GM06990 (cell line): Measurements from ENCODE around the gene PILRB.

ENCODE experiments used
- DNase-seq: peaks from one replicate; pipeline ENCODE4 v3.0.0-alpha.2; 2011; ENCODE audit not compliant: insufficient read length; ENCODE audit errors: extremely low read depth
- H3K27me3 ChIP-seq: replicated peaks from 2 replicates; pipeline ENCODE4 v1.6.0; 2011; ENCODE audit warnings: low read length; ENCODE audit not compliant: control insufficient read depth, insufficient read depth
- H3K36me3 ChIP-seq: 2 replicates; pipeline ENCODE4 v1.5.1; 2011; ENCODE audit warnings: low read length; ENCODE audit not compliant: control insufficient read depth, insufficient read depth
- H3K4me3 ChIP-seq: replicated peaks from 2 replicates; pipeline ENCODE4 v1.5.1; 2011; ENCODE audit warnings: low read depth, mild to moderate bottlenecking, control low read depth, low read length
- TF ChIP-seq, protein P1 (sequence below): IDR thresholded peaks from 2 replicates; pipeline ENCODE4 v1.5.1; 2011; ENCODE audit warnings: low read length, control low read depth, mild to moderate bottlenecking, inconsistent platforms; ENCODE audit not compliant: insufficient read depth, poor library complexity, severe bottlenecking

PILRB gene

DNA sequence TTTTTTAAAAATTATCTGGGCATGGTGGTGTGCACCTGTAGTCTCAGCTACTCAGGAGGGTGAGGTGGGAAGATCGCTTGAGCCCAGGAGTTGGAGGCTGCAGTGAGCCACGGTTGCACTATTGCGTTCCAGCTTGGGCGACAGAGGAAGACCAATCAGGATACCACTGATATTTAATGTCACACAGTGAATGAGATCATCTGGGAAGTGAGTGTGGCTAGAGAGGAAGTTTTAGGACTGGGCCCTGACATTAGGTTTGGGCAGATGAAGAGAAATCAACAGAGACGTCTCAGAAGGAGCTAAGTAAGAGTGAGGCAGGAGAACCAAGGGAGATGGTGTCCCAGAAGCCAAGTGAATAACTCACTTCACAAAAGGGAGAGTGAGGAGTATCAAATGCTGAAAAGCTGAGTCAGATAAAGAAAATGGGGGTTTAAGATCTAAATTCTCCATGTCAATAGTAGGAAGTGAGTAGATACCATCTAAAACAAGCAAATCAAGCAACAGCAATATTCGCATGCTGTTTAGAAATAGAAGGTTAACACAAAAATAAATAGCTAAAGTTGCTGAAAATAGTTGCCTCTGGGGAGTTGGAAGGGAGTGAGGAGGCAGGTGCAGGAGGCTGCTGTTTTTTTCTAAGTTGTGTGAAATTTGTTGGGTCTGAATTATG, 26.8 kb downstream of the PILRB start:
- DNase-seq = no peak
- Histone ChIP-seq H3K4me3 (no peak overlapping the region), H3K36me3 (no peaks in the 10 kb centered on the region), H3K27me3 (no peaks in the 10 kb centered on the region)
- TF ChIP-seq, protein P1, sequence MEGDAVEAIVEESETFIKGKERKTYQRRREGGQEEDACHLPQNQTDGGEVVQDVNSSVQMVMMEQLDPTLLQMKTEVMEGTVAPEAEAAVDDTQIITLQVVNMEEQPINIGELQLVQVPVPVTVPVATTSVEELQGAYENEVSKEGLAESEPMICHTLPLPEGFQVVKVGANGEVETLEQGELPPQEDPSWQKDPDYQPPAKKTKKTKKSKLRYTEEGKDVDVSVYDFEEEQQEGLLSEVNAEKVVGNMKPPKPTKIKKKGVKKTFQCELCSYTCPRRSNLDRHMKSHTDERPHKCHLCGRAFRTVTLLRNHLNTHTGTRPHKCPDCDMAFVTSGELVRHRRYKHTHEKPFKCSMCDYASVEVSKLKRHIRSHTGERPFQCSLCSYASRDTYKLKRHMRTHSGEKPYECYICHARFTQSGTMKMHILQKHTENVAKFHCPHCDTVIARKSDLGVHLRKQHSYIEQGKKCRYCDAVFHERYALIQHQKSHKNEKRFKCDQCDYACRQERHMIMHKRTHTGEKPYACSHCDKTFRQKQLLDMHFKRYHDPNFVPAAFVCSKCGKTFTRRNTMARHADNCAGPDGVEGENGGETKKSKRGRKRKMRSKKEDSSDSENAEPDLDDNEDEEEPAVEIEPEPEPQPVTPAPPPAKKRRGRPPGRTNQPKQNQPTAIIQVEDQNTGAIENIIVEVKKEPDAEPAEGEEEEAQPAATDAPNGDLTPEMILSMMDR = no peak

DNA sequence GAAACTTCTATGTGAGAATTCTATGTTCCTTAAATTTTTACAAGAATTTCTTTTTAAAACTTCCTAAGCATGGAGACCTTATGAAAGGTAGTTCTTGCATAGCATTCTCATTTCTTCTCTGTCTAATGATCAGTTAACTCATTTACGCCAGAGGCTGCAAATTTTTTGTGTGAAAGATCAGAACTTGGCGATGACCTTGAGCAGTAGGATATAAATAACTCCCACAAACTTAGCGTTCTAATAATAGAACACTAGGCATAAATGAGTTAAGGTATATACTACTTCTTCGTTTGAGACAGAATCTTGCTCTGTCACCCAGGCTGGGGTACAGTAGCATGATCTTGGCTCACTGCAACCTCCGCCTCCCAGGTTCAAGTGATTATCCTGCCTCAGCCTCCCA, 29.0 kb downstream of the PILRB start:
- DNase-seq = no peak
- TF ChIP-seq, protein P1 = no peak
- no peaks in the 10 kb centered on the region for H3K27me3 ChIP-seq
- no peaks in the 10 kb centered on the region; the same call in 1 of the 2 replicates for H3K36me3 ChIP-seq
- H3K4me3 ChIP-seq = no peak overlapping the region

DNA sequence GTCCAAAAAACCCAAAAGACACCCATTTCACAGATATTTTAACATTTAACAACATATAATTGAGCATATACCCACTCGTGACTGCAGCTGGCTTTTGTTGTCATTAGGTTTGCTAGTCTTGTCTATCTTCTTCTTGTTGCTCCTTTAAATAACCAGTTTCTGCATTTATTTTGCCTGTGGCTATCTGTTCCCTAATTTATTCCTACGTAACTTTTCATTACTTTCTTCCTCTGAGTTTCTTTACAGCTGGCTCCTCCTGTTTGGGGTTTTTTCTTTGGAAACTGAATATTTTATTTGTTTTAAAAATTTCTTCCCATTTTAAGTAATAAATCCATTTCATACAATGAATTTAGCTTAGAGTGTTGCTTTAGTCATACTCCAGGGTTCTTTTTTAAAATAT, 29.8 kb downstream of the PILRB start:
- no peak overlapping the region for H3K4me3 ChIP-seq
- TF ChIP-seq, protein P1 = no peak
- no peaks in the 10 kb centered on the region for H3K27me3 ChIP-seq
- H3K36me3 ChIP-seq = no peaks in the 10 kb centered on the region; the same call in 1 of the 2 replicates
- no peak for DNase-seq

DNA sequence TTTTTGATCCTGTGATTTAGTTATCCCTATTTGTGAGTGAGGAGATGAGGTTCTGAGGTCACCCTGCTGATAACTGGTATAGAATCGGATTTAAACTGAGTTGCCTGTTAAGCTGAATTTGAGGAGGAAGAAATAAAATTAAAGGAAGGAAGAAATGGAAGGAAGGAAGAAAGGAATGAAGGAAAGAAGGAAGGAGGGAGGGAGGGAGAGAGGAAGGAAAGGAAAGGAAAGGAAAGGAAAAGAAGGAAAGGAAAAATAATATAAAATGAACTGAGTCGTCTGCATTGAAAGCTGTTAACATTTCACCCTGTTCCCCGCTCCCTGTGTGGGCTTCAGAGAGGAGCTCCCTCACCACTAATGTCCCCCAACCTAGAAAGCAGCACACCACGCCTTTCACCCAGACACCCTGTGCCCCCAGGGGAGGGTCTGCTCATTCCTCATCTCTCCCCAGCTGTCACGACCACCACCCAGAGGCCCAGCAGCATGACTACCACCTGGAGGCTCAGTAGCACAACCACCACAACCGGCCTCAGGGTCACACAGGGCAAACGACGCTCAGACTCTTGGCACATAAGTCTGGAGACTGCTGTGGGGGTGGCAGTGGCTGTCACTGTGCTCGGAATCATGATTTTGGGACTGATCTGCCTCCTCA, 31.6 kb downstream of the PILRB start:
- no peak for DNase-seq
- H3K27me3 ChIP-seq = no peaks in the 10 kb centered on the region
- no peaks in the 10 kb centered on the region; the same call in 1 of the 2 replicates for H3K36me3 ChIP-seq
- H3K4me3 ChIP-seq = no peak overlapping the region
- TF ChIP-seq, protein P1 = no peak

DNA sequence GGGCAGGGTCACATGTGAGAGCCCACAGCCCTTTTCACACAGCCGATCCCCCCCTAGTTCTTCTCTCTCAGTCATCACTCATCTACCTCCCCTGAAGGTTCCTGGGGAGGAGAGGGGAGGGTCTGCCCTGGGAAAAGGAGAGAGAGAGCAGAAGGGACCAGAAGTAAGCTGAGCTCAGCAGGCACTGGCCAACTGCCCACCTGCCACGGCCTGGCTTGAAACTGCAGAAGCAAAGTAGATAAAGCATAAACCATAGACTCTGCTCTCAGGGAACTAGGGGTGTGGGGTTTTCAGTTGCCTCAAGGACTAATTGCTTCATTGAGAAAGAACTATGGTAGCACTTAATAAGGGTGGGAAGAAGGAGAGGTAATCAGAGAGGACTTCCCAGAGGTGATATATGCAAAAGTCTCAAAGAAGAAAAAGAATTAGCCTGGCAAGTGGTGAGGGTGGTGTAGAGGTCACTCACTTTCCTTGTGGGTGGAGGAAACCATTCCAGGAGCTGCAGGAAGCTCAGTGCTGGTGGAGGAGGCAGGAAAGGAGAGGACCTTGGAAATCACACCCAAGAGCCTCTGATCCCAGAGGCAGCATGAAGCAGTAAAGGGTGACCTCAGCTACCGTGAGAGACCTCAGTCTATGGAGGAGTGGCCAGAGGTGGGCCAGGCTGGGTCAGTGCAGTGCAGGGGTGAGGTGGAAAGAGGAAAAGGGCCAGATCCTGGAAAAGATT, 32.5 kb downstream of the PILRB start:
- Histone ChIP-seq H3K4me3 (no peak overlapping the region), H3K27me3 (no peaks in the 10 kb centered on the region), H3K36me3 (no peaks in the 10 kb centered on the region; the same call in 1 of the 2 replicates)
- DNase-seq = no peak
- TF ChIP-seq, protein P1 = no peak
